Brain microvascular endothelial cell (primary cell): Measurements from ENCODE around the gene GPRIN1.

Experiments used
- DNase-seq: peaks from one replicate; pipeline ENCODE4 v3.0.0-alpha.2; 2020
- H3K27ac ChIP-seq: fragments of 250-450 bp; sonication (Bioruptor Pico); 2 replicates; pipeline ENCODE4 v1.5.1; 2020; ENCODE audit warnings: mild to moderate bottlenecking, moderate library complexity
- H3K27me3 ChIP-seq: fragments of 250-450 bp; sonication (Bioruptor Pico); replicated peaks from 2 replicates; pipeline ENCODE4 v1.5.1; 2020; ENCODE audit warnings: mild to moderate bottlenecking
- H3K36me3 ChIP-seq: fragments of 250-450 bp; sonication (Bioruptor Pico); replicated peaks from 2 replicates; pipeline ENCODE4 v1.5.1; 2020; ENCODE audit warnings: mild to moderate bottlenecking
- H3K4me3 ChIP-seq: 2 replicates; pipeline ENCODE4 v1.5.1; 2011; ENCODE audit warnings: low read depth, mild to moderate bottlenecking, control low read depth, low read length, moderate library complexity
- in situ Hi-C: cut with HindIII; loops from 2 replicates; pipeline ENCODE4 v1.10.0; 2017; ENCODE audit warnings: low sequenced_read_pairs, low pct_ligation_motif_present
- TF ChIP-seq, protein P1 (sequence below): IDR thresholded peaks from 2 replicates; pipeline ENCODE4 v1.5.1; 2011; ENCODE audit warnings: low read depth, mild to moderate bottlenecking, moderate library complexity, low read length, control low read depth, inconsistent platforms; ENCODE audit errors: missing control alignments

Gene GPRIN1

DNA sequence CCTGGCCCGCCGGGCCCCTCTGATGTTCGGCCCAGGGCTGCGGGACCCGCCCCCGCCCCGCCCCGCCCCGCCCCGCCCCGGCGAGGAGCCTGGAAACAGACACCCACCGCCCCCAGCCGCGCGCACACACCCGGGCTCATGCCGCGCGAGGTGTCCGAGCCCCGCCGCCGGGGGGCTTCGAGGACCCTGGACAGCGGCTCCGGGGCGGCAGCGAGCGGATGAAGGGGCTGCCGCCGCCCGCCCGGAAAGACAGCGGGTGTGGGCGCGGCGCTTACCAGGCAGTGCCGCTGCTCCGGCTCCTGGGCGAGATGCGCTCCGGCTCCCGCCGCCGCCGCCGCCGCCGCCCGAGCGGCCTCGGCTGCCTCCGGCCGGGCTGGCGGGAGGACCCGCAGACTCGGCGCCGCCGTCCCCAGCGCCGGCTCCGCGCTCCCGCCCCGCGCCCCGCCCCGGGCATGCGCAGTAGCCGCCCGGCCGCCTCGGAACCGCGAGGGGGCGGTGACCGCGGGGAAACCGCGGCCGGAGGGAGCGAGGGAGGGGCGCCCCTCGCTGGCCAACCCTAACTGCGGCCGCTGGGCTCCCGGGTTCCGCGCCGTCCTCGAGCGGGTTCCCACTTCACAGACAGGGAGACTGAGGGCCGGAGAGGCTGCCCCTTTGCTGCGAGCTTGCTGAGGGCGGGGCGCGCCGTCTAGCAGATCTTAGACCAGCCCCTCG is at the start of gene GPRIN1:
GPRIN1 (minus strand) TSS at position 433 of the 711 bp plus-strand sequence. CDS start 10,322 bp downstream, outside the sequence.
- in situ Hi-C loops: no loop called here
- Histone ChIP-seq H3K36me3 (no peaks in the 10 kb centered on the region), H3K4me3 (peak within 1 kb of the TSS; percentile 61), H3K27ac (no peak within 1 kb of the TSS), H3K27me3 (no peaks in the 10 kb centered on the region)
- TF ChIP-seq, protein P1, sequence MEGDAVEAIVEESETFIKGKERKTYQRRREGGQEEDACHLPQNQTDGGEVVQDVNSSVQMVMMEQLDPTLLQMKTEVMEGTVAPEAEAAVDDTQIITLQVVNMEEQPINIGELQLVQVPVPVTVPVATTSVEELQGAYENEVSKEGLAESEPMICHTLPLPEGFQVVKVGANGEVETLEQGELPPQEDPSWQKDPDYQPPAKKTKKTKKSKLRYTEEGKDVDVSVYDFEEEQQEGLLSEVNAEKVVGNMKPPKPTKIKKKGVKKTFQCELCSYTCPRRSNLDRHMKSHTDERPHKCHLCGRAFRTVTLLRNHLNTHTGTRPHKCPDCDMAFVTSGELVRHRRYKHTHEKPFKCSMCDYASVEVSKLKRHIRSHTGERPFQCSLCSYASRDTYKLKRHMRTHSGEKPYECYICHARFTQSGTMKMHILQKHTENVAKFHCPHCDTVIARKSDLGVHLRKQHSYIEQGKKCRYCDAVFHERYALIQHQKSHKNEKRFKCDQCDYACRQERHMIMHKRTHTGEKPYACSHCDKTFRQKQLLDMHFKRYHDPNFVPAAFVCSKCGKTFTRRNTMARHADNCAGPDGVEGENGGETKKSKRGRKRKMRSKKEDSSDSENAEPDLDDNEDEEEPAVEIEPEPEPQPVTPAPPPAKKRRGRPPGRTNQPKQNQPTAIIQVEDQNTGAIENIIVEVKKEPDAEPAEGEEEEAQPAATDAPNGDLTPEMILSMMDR: peak; percentile 16
- DNase-seq: no peak

DNA sequence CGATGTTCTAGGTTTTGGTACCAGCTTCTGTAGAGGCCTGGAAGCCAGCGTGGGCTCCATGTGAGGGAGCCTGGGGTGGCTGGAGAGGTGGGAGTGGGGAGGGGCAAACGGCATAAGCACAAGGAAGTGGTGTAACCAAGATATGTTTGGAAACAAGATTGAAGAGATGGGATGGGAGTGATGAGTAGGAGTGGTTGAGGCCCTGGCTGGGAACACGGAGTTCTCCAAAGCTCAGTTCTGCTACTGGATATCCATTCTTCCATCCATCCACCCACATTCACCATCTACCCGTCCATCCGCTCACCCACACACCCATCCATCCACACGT is 49.5 kb upstream of the GPRIN1 start:
- TF ChIP-seq, protein P1: no peak
- in situ Hi-C loops: no loop called here
- H3K27ac ChIP-seq: no peak overlapping the region
- peaks cover 5% of the 10 kb centered on the region for H3K36me3 ChIP-seq
- DNase-seq: no peak
- H3K4me3 ChIP-seq: no peak overlapping the region
- H3K27me3 ChIP-seq: peaks cover 20% of the 10 kb centered on the region

DNA sequence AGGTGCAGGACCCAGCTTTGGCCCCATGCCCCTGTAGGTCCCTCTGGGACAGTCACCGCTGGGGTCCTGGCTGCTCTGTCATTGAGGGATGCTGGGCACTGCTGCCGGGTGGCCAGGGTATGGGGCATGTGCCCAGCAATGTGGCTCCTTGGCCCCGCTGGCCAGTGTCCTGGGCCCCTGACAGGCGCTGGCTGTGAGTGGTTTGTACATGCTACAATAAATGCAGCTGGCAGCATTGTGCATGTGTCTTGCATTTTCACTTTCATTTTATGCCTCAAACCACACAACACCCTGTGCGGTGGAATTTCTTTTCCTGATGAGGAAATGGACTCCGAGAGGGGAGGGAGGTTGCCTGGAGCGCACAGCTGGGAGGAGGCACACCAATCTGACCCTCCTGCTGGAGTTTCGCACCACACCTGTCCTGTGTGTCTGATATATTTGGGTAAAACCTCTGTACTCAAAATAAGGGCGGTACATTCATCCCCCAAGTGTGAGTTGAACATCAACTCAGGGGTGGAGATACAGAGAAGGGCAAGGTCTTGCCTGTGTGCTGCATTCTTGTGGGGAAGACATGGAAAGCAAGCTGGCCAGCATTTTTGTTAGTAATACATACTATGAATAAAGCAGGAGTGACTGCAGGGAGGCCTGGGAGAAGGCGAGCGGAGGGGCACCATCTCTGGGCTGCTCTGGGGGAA is 49.0 kb upstream of the GPRIN1 start:
- Histone ChIP-seq H3K36me3 (peaks cover 5% of the 10 kb centered on the region), H3K27me3 (peaks cover 15% of the 10 kb centered on the region), H3K4me3 (no peak overlapping the region), H3K27ac (no peak overlapping the region)
- in situ Hi-C loops: no loop called here
- peak; percentile 29 for DNase-seq
- TF ChIP-seq, protein P1: no peak

DNA sequence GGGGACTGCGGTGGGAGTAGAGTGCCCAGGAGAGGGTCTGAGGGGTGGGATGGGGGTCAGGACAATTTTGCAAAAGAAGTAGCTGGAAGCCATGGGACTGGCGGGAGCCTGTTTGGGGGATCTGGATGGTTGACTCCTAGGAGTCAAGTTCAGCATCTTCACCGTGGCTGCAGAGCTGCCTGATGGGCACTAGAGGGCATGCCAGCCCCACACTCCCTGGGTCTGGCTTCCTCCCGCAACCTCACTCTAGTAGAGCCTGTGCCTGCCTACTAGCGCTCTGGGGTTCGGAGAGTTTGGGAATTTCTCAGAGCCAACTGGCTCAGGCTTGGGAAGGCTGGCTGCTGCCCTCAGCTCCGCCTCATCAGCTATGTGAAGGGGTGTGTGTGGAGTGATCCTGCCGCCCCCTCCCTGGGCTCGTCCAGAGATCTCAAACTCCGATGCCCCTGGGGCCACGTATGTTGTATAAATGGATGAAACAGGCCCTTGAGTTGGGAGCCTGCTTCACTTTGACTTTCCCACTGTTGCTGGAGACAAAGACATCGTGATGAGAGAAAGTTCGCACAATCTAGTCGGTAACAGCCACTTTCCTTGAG is 48.1 kb upstream of the GPRIN1 start:
- in situ Hi-C loops: no loop called here
- H3K27me3 ChIP-seq: peaks cover 6% of the 10 kb centered on the region
- TF ChIP-seq, protein P1: peak; percentile 92
- peaks cover 6% of the 10 kb centered on the region for H3K36me3 ChIP-seq
- DNase-seq: peak; percentile 56
- no peak overlapping the region for H3K27ac ChIP-seq
- no peak overlapping the region for H3K4me3 ChIP-seq

DNA sequence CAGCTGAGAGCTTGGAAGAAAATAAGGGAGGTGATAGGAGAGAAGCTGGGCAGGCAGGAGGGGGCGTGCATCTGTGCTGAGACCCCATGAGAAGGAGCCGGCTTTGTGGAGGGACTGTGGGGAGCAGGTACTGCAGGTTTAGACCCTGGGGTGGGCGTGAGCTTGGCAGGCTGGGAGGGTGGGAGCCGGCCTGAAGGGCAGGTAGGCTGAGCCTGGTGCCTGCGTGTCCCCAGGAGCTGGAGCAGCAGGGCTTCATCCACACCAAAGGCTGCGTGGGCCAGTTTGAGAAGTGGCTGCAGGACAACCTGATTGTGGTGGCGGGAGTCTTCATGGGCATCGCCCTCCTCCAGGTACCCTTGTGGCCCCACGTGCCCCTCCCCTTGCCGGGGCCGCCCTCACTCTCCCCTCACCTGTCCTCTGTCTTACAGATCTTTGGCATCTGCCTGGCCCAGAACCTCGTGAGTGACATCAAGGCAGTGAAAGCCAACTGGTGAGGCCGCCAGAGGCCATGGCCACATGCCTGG is 46.6 kb upstream of the GPRIN1 start:
- no peak overlapping the region for H3K27ac ChIP-seq
- peaks cover 11% of the 10 kb centered on the region for H3K36me3 ChIP-seq
- in situ Hi-C loops: no loop called here

More for the DNA sequence above, 46.6 kb upstream of the GPRIN1 start:
- Histone ChIP-seq H3K4me3 (no peak overlapping the region), H3K27me3 (no peaks in the 10 kb centered on the region)
- DNase-seq: no peak
- TF ChIP-seq, protein P1: no peak
